ENCODE results near the gene LYPLA2. TPM values are rescaled to one million over a fixed set of nuclear protein-coding genes. Genes with fewer than 3 reads are reported as not detected.

The LYPLA2 gene
- total RNA-seq, 1 donor: 36.9 TPM

DNA sequence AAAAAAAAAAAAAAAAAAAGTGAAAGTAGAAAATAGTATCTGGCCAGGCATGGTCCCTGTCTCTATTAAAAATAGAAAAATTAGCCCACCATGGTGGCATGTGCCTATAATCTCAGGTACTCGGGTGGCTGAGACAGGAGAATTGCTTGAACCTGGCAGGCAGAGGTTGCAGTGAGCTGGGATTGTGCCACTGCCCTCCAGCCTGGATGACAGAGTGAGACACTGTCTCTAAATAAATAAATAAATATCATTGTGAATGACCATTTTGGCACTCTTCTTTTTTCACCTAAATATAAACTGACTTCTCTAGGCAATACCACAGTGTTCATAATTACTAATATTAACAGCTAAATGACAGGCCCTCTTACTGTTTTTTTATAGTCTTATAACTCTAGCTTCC, 33.1 kb upstream of the LYPLA2 start:
- H3K4me3 ChIP-seq (ENCODE audit: insufficient read depth, low read length): no peak overlapping the region
- H3K9me3 ChIP-seq (ENCODE audit: low read depth, low read length): no peaks in the 10 kb centered on the region
- peaks cover 83% of the 10 kb centered on the region for H3K36me3 ChIP-seq (ENCODE audit: insufficient read depth, low read length)
- no peak overlapping the region for H3K4me2 ChIP-seq (ENCODE audit: insufficient read depth, low read length)
- no peak overlapping the region for H2AFZ ChIP-seq (ENCODE audit: low read length)
- DNase-seq (ENCODE audit: insufficient read length, low spot score, missing footprints): no peak
- peaks cover 52% of the 10 kb centered on the region for H3K79me2 ChIP-seq (ENCODE audit: insufficient read depth, low read length)
- no peaks in the 10 kb centered on the region for H3K27me3 ChIP-seq (ENCODE audit: insufficient read depth, low read length)
- peaks cover 16% of the 10 kb centered on the region for H3K4me1 ChIP-seq (ENCODE audit: insufficient read depth, low read length)
- H3K27ac ChIP-seq (ENCODE audit: low read depth, low read length): no peak overlapping the region
- H4K20me1 ChIP-seq (ENCODE audit: insufficient read depth, low read length): peaks cover 63% of the 10 kb centered on the region
- TF ChIP-seq, protein P1, sequence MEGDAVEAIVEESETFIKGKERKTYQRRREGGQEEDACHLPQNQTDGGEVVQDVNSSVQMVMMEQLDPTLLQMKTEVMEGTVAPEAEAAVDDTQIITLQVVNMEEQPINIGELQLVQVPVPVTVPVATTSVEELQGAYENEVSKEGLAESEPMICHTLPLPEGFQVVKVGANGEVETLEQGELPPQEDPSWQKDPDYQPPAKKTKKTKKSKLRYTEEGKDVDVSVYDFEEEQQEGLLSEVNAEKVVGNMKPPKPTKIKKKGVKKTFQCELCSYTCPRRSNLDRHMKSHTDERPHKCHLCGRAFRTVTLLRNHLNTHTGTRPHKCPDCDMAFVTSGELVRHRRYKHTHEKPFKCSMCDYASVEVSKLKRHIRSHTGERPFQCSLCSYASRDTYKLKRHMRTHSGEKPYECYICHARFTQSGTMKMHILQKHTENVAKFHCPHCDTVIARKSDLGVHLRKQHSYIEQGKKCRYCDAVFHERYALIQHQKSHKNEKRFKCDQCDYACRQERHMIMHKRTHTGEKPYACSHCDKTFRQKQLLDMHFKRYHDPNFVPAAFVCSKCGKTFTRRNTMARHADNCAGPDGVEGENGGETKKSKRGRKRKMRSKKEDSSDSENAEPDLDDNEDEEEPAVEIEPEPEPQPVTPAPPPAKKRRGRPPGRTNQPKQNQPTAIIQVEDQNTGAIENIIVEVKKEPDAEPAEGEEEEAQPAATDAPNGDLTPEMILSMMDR (IDR thresholded peaks at IDR 0.05; ENCODE audit: extremely low read depth, low read depth, low read length): no peak

DNA sequence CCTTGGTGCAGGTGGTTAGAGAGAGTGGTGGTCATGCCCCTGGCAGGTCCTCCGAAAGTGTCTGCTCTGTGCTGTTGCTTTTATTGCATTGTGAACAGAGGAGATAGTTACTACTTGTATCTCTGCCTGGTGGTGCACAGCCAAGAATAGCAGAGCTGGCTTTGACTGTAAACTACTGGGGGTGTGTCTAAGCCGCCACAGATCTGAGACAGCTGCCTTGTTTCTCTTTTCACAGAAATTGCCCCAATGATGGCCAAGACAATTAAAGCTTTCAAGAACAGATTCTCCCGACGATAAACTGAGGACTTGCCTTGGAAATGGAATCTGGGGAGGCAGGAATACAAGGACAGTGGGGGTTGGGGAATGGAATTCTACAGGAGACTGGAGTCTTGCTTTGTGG, 31.7 kb upstream of the LYPLA2 start:
- H3K36me3 ChIP-seq (ENCODE audit: insufficient read depth, low read length): peaks cover 78% of the 10 kb centered on the region
- no peak overlapping the region for H3K4me3 ChIP-seq (ENCODE audit: insufficient read depth, low read length)
- H3K4me1 ChIP-seq (ENCODE audit: insufficient read depth, low read length): peaks cover 16% of the 10 kb centered on the region
- no peak overlapping the region for H3K27ac ChIP-seq (ENCODE audit: low read depth, low read length)
- H4K20me1 ChIP-seq (ENCODE audit: insufficient read depth, low read length): peaks cover 59% of the 10 kb centered on the region
- H3K27me3 ChIP-seq (ENCODE audit: insufficient read depth, low read length): no peaks in the 10 kb centered on the region
- H3K9me3 ChIP-seq (ENCODE audit: low read depth, low read length): no peaks in the 10 kb centered on the region
- peaks cover 42% of the 10 kb centered on the region for H3K79me2 ChIP-seq (ENCODE audit: insufficient read depth, low read length)
- TF ChIP-seq, protein P1 (IDR thresholded peaks at IDR 0.05; ENCODE audit: extremely low read depth, low read depth, low read length): no peak
- DNase-seq (ENCODE audit: insufficient read length, low spot score, missing footprints): peak; percentile 76
- H3K4me2 ChIP-seq (ENCODE audit: insufficient read depth, low read length): no peak overlapping the region
- no peak overlapping the region for H2AFZ ChIP-seq (ENCODE audit: low read length)

DNA sequence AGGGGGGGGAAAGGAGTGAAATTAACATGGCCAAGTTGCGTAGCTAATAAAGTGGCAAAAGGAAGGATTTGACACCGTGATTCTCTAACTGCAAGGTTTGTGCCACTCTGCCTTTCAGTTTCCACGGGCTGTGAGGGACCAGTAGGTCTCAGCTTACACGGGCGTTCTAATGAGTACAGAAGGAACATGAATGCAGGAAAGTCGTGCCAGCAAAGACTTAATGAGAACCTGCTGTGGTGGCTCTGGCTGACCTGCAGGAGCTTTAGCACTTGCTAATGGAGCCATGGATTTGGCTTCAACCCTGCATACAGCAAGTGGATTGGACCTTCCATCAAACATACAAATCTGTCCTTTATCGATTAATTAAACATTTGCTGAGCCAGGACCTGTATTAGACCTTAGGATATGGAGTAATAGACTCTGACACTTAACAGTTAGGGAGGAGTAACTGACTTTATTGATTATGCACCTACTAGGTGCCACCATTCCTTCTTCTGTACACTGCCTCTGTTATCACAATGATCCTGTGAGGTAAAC, 27.8 kb upstream of the LYPLA2 start:
- DNase-seq (ENCODE audit: insufficient read length, low spot score, missing footprints): no peak
- no peaks in the 10 kb centered on the region for H3K9me3 ChIP-seq (ENCODE audit: low read depth, low read length)
- H2AFZ ChIP-seq (ENCODE audit: low read length): no peak overlapping the region
- no peak overlapping the region for H3K27ac ChIP-seq (ENCODE audit: low read depth, low read length)
- peaks cover 46% of the 10 kb centered on the region for H4K20me1 ChIP-seq (ENCODE audit: insufficient read depth, low read length)
- no peak overlapping the region for H3K4me3 ChIP-seq (ENCODE audit: insufficient read depth, low read length)
- no peak overlapping the region for H3K4me2 ChIP-seq (ENCODE audit: insufficient read depth, low read length)
- H3K27me3 ChIP-seq (ENCODE audit: insufficient read depth, low read length): no peaks in the 10 kb centered on the region
- peaks cover 54% of the 10 kb centered on the region for H3K36me3 ChIP-seq (ENCODE audit: insufficient read depth, low read length)
- TF ChIP-seq, protein P1 (IDR thresholded peaks at IDR 0.05; ENCODE audit: extremely low read depth, low read depth, low read length): no peak
- peaks cover 8% of the 10 kb centered on the region for H3K4me1 ChIP-seq (ENCODE audit: insufficient read depth, low read length)
- H3K79me2 ChIP-seq (ENCODE audit: insufficient read depth, low read length): peaks cover 34% of the 10 kb centered on the region

DNA sequence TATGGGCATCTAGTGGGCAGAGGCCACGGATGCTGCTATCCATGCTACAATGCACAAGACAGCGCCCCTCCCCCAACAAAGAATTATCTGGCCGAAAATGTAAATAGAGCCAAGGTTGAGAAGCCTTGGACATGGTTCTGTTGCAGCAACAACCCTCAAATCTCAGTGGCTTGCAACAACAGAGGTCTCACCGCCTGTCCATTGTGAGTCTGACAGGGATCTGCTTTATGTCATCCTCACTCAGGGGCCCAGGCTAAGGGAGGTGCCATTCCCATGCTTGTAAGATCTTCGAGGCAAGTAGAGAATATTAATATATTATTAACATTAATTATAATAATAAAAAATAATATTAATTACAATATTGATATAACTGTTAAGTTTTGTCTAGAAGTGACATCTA, 22.2 kb upstream of the LYPLA2 start:
- DNase-seq (ENCODE audit: insufficient read length, low spot score, missing footprints): no peak
- TF ChIP-seq, protein P1 (IDR thresholded peaks at IDR 0.05; ENCODE audit: extremely low read depth, low read depth, low read length): no peak
- peaks cover 6% of the 10 kb centered on the region for H3K79me2 ChIP-seq (ENCODE audit: insufficient read depth, low read length)
- H4K20me1 ChIP-seq (ENCODE audit: insufficient read depth, low read length): peaks cover 4% of the 10 kb centered on the region
- no peaks in the 10 kb centered on the region for H3K9me3 ChIP-seq (ENCODE audit: low read depth, low read length)
- H3K36me3 ChIP-seq (ENCODE audit: insufficient read depth, low read length): peaks cover 15% of the 10 kb centered on the region
- no peak overlapping the region for H3K4me3 ChIP-seq (ENCODE audit: insufficient read depth, low read length)
- no peak overlapping the region for H3K27ac ChIP-seq (ENCODE audit: low read depth, low read length)
- H3K4me2 ChIP-seq (ENCODE audit: insufficient read depth, low read length): no peak overlapping the region
- no peaks in the 10 kb centered on the region for H3K4me1 ChIP-seq (ENCODE audit: insufficient read depth, low read length)
- H2AFZ ChIP-seq (ENCODE audit: low read length): no peak overlapping the region
- no peaks in the 10 kb centered on the region for H3K27me3 ChIP-seq (ENCODE audit: insufficient read depth, low read length)
